ENCODE results near the gene CERS1.

CERS1 gene

DNA sequence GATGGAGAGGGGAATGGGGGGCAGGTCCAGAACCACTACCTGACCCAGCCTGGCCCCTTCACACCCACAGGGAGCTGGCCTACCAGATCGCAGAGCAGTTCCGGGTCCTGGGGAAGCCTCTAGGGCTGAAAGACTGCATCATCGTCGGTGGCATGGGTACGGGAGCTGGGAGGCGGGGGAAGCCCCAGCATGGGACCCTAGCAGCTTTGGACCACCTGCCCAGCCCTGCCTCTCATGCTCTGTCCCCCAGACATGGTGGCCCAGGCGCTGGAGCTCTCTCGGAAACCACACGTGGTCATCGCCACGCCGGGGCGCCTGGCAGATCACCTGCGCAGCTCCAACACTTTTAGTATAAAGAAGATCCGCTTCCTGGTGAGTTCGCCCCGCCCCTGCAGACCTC, 25.6 kb upstream of the CERS1 start:
- no peaks in the 10 kb centered on the region for H3K4me1 ChIP-seq (ENCODE audit: control insufficient read depth, insufficient read depth, low read length)
- peaks cover 10 to 49% of the 10 kb centered on the region in 2 experiments; a peak in 2 of 3 replicates for H3K36me3 ChIP-seq (ENCODE audit: control insufficient read depth in 2 of 2, insufficient read depth in 1 of 2, low read length in 2 of 2)
- H3K27ac ChIP-seq (ENCODE audit: extremely low read depth, low read depth, low read length) = no peak overlapping the region
- TF ChIP-seq, protein P1, sequence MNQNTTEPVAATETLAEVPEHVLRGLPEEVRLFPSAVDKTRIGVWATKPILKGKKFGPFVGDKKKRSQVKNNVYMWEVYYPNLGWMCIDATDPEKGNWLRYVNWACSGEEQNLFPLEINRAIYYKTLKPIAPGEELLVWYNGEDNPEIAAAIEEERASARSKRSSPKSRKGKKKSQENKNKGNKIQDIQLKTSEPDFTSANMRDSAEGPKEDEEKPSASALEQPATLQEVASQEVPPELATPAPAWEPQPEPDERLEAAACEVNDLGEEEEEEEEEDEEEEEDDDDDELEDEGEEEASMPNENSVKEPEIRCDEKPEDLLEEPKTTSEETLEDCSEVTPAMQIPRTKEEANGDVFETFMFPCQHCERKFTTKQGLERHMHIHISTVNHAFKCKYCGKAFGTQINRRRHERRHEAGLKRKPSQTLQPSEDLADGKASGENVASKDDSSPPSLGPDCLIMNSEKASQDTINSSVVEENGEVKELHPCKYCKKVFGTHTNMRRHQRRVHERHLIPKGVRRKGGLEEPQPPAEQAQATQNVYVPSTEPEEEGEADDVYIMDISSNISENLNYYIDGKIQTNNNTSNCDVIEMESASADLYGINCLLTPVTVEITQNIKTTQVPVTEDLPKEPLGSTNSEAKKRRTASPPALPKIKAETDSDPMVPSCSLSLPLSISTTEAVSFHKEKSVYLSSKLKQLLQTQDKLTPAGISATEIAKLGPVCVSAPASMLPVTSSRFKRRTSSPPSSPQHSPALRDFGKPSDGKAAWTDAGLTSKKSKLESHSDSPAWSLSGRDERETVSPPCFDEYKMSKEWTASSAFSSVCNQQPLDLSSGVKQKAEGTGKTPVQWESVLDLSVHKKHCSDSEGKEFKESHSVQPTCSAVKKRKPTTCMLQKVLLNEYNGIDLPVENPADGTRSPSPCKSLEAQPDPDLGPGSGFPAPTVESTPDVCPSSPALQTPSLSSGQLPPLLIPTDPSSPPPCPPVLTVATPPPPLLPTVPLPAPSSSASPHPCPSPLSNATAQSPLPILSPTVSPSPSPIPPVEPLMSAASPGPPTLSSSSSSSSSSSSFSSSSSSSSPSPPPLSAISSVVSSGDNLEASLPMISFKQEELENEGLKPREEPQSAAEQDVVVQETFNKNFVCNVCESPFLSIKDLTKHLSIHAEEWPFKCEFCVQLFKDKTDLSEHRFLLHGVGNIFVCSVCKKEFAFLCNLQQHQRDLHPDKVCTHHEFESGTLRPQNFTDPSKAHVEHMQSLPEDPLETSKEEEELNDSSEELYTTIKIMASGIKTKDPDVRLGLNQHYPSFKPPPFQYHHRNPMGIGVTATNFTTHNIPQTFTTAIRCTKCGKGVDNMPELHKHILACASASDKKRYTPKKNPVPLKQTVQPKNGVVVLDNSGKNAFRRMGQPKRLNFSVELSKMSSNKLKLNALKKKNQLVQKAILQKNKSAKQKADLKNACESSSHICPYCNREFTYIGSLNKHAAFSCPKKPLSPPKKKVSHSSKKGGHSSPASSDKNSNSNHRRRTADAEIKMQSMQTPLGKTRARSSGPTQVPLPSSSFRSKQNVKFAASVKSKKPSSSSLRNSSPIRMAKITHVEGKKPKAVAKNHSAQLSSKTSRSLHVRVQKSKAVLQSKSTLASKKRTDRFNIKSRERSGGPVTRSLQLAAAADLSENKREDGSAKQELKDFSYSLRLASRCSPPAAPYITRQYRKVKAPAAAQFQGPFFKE (tag by site-specific recombination; IDR thresholded peaks at IDR 0.05; ENCODE audit: borderline replicate concordance) = no peak
- TF ChIP-seq, protein P2, sequence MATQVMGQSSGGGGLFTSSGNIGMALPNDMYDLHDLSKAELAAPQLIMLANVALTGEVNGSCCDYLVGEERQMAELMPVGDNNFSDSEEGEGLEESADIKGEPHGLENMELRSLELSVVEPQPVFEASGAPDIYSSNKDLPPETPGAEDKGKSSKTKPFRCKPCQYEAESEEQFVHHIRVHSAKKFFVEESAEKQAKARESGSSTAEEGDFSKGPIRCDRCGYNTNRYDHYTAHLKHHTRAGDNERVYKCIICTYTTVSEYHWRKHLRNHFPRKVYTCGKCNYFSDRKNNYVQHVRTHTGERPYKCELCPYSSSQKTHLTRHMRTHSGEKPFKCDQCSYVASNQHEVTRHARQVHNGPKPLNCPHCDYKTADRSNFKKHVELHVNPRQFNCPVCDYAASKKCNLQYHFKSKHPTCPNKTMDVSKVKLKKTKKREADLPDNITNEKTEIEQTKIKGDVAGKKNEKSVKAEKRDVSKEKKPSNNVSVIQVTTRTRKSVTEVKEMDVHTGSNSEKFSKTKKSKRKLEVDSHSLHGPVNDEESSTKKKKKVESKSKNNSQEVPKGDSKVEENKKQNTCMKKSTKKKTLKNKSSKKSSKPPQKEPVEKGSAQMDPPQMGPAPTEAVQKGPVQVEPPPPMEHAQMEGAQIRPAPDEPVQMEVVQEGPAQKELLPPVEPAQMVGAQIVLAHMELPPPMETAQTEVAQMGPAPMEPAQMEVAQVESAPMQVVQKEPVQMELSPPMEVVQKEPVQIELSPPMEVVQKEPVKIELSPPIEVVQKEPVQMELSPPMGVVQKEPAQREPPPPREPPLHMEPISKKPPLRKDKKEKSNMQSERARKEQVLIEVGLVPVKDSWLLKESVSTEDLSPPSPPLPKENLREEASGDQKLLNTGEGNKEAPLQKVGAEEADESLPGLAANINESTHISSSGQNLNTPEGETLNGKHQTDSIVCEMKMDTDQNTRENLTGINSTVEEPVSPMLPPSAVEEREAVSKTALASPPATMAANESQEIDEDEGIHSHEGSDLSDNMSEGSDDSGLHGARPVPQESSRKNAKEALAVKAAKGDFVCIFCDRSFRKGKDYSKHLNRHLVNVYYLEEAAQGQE (tag by site-specific recombination; IDR thresholded peaks at IDR 0.05) = no peak
- TF ChIP-seq, protein P3, sequence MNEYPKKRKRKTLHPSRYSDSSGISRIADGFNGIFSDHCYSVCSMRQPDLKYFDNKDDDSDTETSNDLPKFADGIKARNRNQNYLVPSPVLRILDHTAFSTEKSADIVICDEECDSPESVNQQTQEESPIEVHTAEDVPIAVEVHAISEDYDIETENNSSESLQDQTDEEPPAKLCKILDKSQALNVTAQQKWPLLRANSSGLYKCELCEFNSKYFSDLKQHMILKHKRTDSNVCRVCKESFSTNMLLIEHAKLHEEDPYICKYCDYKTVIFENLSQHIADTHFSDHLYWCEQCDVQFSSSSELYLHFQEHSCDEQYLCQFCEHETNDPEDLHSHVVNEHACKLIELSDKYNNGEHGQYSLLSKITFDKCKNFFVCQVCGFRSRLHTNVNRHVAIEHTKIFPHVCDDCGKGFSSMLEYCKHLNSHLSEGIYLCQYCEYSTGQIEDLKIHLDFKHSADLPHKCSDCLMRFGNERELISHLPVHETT (tag by site-specific recombination; IDR thresholded peaks at IDR 0.05) = no peak
- TF ChIP-seq YY1 (tag by site-specific recombination; IDR thresholded peaks at IDR 0.05) (no peak), ZNF521 (tag by site-specific recombination; IDR thresholded peaks at IDR 0.05) (no peak), ZNF629 (tag by site-specific recombination; IDR thresholded peaks at IDR 0.05) (no peak), ZNF473 (tag by site-specific recombination; IDR thresholded peaks at IDR 0.05) (no peak), ZNF792 (tag by site-specific recombination; IDR thresholded peaks at IDR 0.05) (no peak), ZNF585B (tag by site-specific recombination; IDR thresholded peaks at IDR 0.05) (no peak), KLF7 (tag by site-specific recombination; IDR thresholded peaks at IDR 0.05; ENCODE audit: borderline replicate concordance) (no peak), ZNF157 (tag by site-specific recombination; IDR thresholded peaks at IDR 0.05) (no peak), ZNF777 (tag by site-specific recombination; IDR thresholded peaks at IDR 0.05; ENCODE audit: borderline replicate concordance) (no peak), SP2 (tag by site-specific recombination; IDR thresholded peaks at IDR 0.05) (no peak)
- TF ChIP-seq, protein P4, sequence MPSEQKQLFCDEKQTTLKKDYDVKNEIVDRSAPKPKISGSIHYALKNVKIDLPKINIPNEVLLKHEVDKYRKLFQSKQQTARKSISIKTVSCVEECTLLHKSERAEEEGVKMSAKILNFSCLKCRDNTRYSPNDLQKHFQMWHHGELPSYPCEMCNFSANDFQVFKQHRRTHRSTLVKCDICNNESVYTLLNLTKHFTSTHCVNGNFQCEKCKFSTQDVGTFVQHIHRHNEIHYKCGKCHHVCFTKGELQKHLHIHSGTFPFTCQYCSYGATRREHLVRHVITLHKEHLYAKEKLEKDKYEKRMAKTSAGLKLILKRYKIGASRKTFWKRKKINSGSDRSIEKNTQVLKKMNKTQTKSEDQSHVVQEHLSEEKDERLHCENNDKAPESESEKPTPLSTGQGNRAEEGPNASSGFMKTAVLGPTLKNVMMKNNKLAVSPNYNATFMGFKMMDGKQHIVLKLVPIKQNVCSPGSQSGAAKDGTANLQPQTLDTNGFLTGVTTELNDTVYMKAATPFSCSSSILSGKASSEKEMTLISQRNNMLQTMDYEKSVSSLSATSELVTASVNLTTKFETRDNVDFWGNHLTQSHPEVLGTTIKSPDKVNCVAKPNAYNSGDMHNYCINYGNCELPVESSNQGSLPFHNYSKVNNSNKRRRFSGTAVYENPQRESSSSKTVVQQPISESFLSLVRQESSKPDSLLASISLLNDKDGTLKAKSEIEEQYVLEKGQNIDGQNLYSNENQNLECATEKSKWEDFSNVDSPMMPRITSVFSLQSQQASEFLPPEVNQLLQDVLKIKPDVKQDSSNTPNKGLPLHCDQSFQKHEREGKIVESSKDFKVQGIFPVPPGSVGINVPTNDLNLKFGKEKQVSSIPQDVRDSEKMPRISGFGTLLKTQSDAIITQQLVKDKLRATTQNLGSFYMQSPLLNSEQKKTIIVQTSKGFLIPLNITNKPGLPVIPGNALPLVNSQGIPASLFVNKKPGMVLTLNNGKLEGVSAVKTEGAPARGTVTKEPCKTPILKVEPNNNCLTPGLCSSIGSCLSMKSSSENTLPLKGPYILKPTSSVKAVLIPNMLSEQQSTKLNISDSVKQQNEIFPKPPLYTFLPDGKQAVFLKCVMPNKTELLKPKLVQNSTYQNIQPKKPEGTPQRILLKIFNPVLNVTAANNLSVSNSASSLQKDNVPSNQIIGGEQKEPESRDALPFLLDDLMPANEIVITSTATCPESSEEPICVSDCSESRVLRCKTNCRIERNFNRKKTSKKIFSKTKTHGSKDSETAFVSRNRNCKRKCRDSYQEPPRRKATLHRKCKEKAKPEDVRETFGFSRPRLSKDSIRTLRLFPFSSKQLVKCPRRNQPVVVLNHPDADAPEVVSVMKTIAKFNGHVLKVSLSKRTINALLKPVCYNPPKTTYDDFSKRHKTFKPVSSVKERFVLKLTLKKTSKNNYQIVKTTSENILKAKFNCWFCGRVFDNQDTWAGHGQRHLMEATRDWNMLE (tag by site-specific recombination; conservative IDR thresholded peaks at IDR 0.05; ENCODE audit: low read depth) = no peak
- TF ChIP-seq, protein P5, sequence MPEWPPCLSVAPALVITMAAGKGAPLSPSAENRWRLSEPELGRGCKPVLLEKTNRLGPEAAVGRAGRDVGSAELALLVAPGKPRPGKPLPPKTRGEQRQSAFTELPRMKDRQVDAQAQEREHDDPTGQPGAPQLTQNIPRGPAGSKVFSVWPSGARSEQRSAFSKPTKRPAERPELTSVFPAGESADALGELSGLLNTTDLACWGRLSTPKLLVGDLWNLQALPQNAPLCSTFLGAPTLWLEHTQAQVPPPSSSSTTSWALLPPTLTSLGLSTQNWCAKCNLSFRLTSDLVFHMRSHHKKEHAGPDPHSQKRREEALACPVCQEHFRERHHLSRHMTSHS (tag by site-specific recombination; IDR thresholded peaks at IDR 0.05) = no peak
- TF ChIP-seq, protein P6, sequence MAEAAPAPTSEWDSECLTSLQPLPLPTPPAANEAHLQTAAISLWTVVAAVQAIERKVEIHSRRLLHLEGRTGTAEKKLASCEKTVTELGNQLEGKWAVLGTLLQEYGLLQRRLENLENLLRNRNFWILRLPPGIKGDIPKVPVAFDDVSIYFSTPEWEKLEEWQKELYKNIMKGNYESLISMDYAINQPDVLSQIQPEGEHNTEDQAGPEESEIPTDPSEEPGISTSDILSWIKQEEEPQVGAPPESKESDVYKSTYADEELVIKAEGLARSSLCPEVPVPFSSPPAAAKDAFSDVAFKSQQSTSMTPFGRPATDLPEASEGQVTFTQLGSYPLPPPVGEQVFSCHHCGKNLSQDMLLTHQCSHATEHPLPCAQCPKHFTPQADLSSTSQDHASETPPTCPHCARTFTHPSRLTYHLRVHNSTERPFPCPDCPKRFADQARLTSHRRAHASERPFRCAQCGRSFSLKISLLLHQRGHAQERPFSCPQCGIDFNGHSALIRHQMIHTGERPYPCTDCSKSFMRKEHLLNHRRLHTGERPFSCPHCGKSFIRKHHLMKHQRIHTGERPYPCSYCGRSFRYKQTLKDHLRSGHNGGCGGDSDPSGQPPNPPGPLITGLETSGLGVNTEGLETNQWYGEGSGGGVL (tag by site-specific recombination; IDR thresholded peaks at IDR 0.05) = no peak
- H3K9me3 ChIP-seq (ENCODE audit: control insufficient read depth, insufficient read depth, low read depth, low read length) = no peaks in the 10 kb centered on the region
- POLR2A ChIA-PET = no interaction called here
- CTCF ChIA-PET = no interaction called here
- H3K4me3 ChIP-seq (ENCODE audit: low read depth, low read length) = no peak overlapping the region

Data from HEK293 (cell line).